Caco-2 (cell line): ENCODE data around the gene GID4. TPM values are rescaled to one million over a fixed set of nuclear protein-coding genes. Genes with fewer than 3 reads are reported as not detected.

ENCODE experiments used
- BruUV-seq: library from RNA; stranded (reverse); fragments of 400-500 nt; replicated peaks from 2 replicates; lab custom pipeline; 2021; lab: Mats Ljungman, UMichigan
- CTCF ChIA-PET: fragments of 300-600 bp; sonication (Branson Sonifier 250); formaldehyde crosslinking; loops from one replicate; lab custom pipeline; 2022; ENCODE audit warnings: antibody characterized with exemption; lab: Charles Lee
- POLR2A ChIA-PET: fragments of 300-600 bp; sonication (Branson Sonifier 250); formaldehyde crosslinking; loops from one replicate; lab custom pipeline; 2022; ENCODE audit warnings: antibody characterized with exemption; lab: Charles Lee
- DNase-seq, 2 experiments: peaks; one replicate each; pipeline versions ENCODE4 v3.0.0 to v3.0.0-alpha.2; 2020 to 2022
- H3K27me3 ChIP-seq: replicated peaks from 2 replicates; pipeline ENCODE4 v1.6.0; 2011; ENCODE audit warnings: low read length; ENCODE audit not compliant: control insufficient read depth, insufficient read depth
- H3K36me3 ChIP-seq: 2 replicates; pipeline ENCODE4 v1.5.1; 2011; ENCODE audit warnings: low read length; ENCODE audit not compliant: control insufficient read depth, insufficient read depth
- H3K4me1 ChIP-seq: fragments of 250-450 bp; sonication (Bioruptor Pico); 2 replicates; pipeline ENCODE4 v1.5.1; 2020; ENCODE audit warnings: mild to moderate bottlenecking
- H3K4me3 ChIP-seq: 2 replicates; pipeline ENCODE4 v1.5.1; 2011; ENCODE audit warnings: low read depth, mild to moderate bottlenecking, control low read depth, low read length
- H3K9me3 ChIP-seq: fragments of 250-450 bp; sonication (Bioruptor Pico); 2 replicates; pipeline ENCODE4 v1.5.1; 2020; ENCODE audit warnings: mild to moderate bottlenecking, moderate library complexity
- H3K27ac Mint-ChIP-seq: one replicate; pipeline ENCODE4 v1.8.0; 2022; ENCODE audit warnings: mixed read lengths; ENCODE audit not compliant: unreplicated experiment
- H3K27me3 Mint-ChIP-seq: one replicate; pipeline ENCODE4 v1.8.0; 2022; ENCODE audit warnings: mixed read lengths; ENCODE audit not compliant: insufficient read depth, unreplicated experiment
- H3K36me3 Mint-ChIP-seq: one replicate; pipeline ENCODE4 v1.8.0; 2022; ENCODE audit warnings: mild to moderate bottlenecking, mixed read lengths; ENCODE audit not compliant: insufficient read depth, unreplicated experiment
- H3K4me1 Mint-ChIP-seq: one replicate; pipeline ENCODE4 v1.8.0; 2022; ENCODE audit warnings: low read depth, mixed read lengths; ENCODE audit not compliant: unreplicated experiment
- H3K4me3 Mint-ChIP-seq: one replicate; pipeline ENCODE4 v1.8.0; 2022; ENCODE audit warnings: mild to moderate bottlenecking, moderate library complexity, mixed read lengths; ENCODE audit not compliant: unreplicated experiment
- H3K9me3 Mint-ChIP-seq: one replicate; pipeline ENCODE4 v1.8.0; 2022; ENCODE audit warnings: mixed read lengths; ENCODE audit not compliant: unreplicated experiment
- intact Hi-C: fragments of 100-400 bp; cut with micrococcal nuclease; formaldehyde crosslinking; loops from one replicate; pipeline ENCODE4 v1.10.0; 2022; ENCODE audit not compliant: unreplicated experiment
- total RNA-seq: library from RNA; stranded (reverse); gene quantifications from 2 replicates; pipeline ENCODE4 v1.2.3, GENCODE V29; 2022
- TF ChIP-seq, protein P1 (sequence below), 2 experiments: fragments of 200-600 bp in 1 of 2; IDR thresholded peaks; 1 replicate in 1 of 2; 2 replicates in 1 of 2; pipeline versions ENCODE4 v1.5.1 to v1.8.0; 2011 to 2022; ENCODE audit warnings: antibody characterized with exemption in 1 of 2, control low read depth in 1 of 2, inconsistent platforms in 1 of 2, low read depth in 1 of 2, low read length in 1 of 2, mild to moderate bottlenecking in 1 of 2, moderate library complexity in 1 of 2; ENCODE audit not compliant: insufficient read depth in 1 of 2, severe bottlenecking in 1 of 2, unreplicated experiment in 1 of 2

GID4 gene
- total RNA-seq, 1 experiment from 2014 or later = 14.0 TPM

DNA sequence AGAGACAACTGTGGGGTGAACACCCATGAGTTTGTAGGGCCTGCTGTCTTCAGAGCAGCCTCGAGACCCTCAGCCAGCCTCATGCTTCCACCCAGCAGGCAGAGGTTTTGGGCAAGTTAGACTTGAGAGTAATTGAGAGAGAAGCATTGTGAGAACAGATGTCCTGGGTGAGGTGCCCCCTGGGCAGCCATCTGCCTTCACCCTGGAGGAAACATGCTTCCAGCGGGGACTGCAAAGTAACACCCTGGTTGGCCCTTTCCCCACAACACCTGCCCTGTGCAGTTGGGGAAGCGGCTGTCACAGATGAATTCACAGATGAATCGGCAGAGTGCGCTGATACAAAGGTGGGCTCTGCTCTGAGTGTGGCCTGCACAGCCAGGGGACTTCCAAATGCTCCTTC, 23.6 kb upstream of the GID4 start:
- no peak overlapping the region for H3K4me3 Mint-ChIP-seq
- BruUV-seq = no TSS peak
- H3K36me3 Mint-ChIP-seq = peaks cover 14% of the 10 kb centered on the region
- Histone ChIP-seq H3K9me3 (no peaks in the 10 kb centered on the region), H3K4me3 (no peak overlapping the region), H3K36me3 (no peaks in the 10 kb centered on the region; the same call in 1 of the 2 replicates), H3K4me1 (0 out of 2 replicates have a peak, but pooled peaks cover 3% of the 10 kb centered on the region), H3K27me3 (no peaks in the 10 kb centered on the region)
- DNase-seq = no peak
- no peaks in the 10 kb centered on the region for H3K9me3 Mint-ChIP-seq
- H3K27me3 Mint-ChIP-seq = no peaks in the 10 kb centered on the region
- intact Hi-C loops = no loop called here
- TF ChIP-seq, protein P1, sequence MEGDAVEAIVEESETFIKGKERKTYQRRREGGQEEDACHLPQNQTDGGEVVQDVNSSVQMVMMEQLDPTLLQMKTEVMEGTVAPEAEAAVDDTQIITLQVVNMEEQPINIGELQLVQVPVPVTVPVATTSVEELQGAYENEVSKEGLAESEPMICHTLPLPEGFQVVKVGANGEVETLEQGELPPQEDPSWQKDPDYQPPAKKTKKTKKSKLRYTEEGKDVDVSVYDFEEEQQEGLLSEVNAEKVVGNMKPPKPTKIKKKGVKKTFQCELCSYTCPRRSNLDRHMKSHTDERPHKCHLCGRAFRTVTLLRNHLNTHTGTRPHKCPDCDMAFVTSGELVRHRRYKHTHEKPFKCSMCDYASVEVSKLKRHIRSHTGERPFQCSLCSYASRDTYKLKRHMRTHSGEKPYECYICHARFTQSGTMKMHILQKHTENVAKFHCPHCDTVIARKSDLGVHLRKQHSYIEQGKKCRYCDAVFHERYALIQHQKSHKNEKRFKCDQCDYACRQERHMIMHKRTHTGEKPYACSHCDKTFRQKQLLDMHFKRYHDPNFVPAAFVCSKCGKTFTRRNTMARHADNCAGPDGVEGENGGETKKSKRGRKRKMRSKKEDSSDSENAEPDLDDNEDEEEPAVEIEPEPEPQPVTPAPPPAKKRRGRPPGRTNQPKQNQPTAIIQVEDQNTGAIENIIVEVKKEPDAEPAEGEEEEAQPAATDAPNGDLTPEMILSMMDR (IDR thresholded peaks at IDR 0.05; ENCODE audit: insufficient read depth in 1 of 2, low read depth in 1 of 2, low read length in 1 of 2, severe bottlenecking in 1 of 2, unreplicated experiment in 1 of 2) = no peak
- ChIA-PET POLR2A (no interaction called here), CTCF (interaction anchor here (0.7 kb wide), 1 partner anchor 96 kb away, joined by 3 read pairs; no protein-coding TSS in a partner anchor)
- H3K27ac Mint-ChIP-seq = no peak overlapping the region
- peaks cover 7% of the 10 kb centered on the region for H3K4me1 Mint-ChIP-seq

DNA sequence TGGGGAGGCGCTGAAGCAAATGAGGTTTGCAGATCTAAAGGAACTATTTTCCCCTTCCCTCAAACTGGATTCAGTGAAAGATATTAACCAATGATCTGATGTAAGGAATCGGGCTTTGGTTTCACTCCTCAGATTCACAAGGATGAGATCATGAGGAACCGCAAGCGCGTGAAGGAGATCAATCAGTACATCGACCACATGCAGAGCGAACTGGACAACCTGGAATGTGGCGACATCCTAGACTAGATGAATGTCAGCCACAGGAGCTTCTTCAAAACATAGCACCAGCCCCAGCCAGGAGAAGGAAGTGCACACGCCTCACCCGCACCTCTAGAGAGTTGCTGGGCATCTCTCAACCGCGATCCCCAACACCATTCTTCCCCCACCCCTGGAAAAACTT, 22.8 kb upstream of the GID4 start:
- TF ChIP-seq, protein P1 (IDR thresholded peaks at IDR 0.05; ENCODE audit: insufficient read depth in 1 of 2, low read depth in 1 of 2, low read length in 1 of 2, severe bottlenecking in 1 of 2, unreplicated experiment in 1 of 2) = no peak
- no peaks in the 10 kb centered on the region for H3K9me3 ChIP-seq
- H3K4me1 Mint-ChIP-seq = peaks cover 7% of the 10 kb centered on the region
- H3K27me3 ChIP-seq = no peaks in the 10 kb centered on the region
- no peak for DNase-seq
- no peaks in the 10 kb centered on the region for H3K9me3 Mint-ChIP-seq
- intact Hi-C loops = no loop called here
- no TSS peak for BruUV-seq
- H3K36me3 ChIP-seq = no peaks in the 10 kb centered on the region; the same call in 1 of the 2 replicates
- H3K4me3 Mint-ChIP-seq = no peak overlapping the region
- no peak overlapping the region for H3K27ac Mint-ChIP-seq
- no peak overlapping the region for H3K4me3 ChIP-seq
- ChIA-PET CTCF (interaction anchor here (0.6 to 0.7 kb wide), 2 partner anchors 97 to 280 kb away, joined by 3 read pairs; no protein-coding TSS in a partner anchor), POLR2A (no interaction called here)
- H3K27me3 Mint-ChIP-seq = no peaks in the 10 kb centered on the region
- peaks cover 18% of the 10 kb centered on the region for H3K36me3 Mint-ChIP-seq
- 0 out of 2 replicates have a peak, but pooled peaks cover 3% of the 10 kb centered on the region for H3K4me1 ChIP-seq

DNA sequence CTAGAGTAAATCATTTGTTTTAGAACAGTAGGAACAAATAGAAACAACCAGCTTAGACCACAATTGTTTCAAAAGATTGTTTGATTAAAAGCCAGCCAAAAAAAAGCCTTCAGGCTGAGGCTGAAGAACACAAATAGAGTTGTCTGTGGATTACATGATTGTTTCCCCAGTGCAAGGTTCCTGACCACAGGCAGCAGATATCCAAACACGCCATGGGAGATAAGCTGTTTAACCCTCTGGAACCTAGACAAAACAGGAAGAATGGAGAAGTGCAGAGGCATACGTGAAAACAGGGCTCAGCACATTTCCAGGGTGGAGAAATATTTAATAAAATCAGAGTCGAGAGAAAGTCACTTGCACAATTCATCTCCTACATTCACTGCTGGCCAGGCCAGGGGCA, 21.2 kb upstream of the GID4 start:
- no peak overlapping the region for H3K4me3 ChIP-seq

More for the DNA sequence above, 21.2 kb upstream of the GID4 start:
- intact Hi-C loops = no loop called here
- no TSS peak for BruUV-seq
- H3K4me1 ChIP-seq = 0 out of 2 replicates have a peak, but pooled peaks cover 3% of the 10 kb centered on the region
- ChIA-PET CTCF (interaction anchor here (0.7 to 1.3 kb wide), 2 partner anchors 15 to 99 kb away, joined by 3 read pairs; no protein-coding TSS in a partner anchor), POLR2A (no interaction called here)
- H3K4me1 Mint-ChIP-seq = peaks cover 7% of the 10 kb centered on the region
- H3K27me3 ChIP-seq = no peaks in the 10 kb centered on the region
- DNase-seq = no peak
- no peaks in the 10 kb centered on the region; the same call in 1 of the 2 replicates for H3K36me3 ChIP-seq
- no peaks in the 10 kb centered on the region for H3K9me3 ChIP-seq
- peaks cover 18% of the 10 kb centered on the region for H3K36me3 Mint-ChIP-seq
- no peak overlapping the region for H3K4me3 Mint-ChIP-seq
- TF ChIP-seq, protein P1 (IDR thresholded peaks at IDR 0.05; ENCODE audit: insufficient read depth in 1 of 2, low read depth in 1 of 2, low read length in 1 of 2, severe bottlenecking in 1 of 2, unreplicated experiment in 1 of 2) = no peak
- peak overlapping the region; percentile 55 for H3K27ac Mint-ChIP-seq
- H3K9me3 Mint-ChIP-seq = no peaks in the 10 kb centered on the region
- H3K27me3 Mint-ChIP-seq = no peaks in the 10 kb centered on the region
